HG03097 (cell line): Measurements from ENCODE around the gene LINC00237.

Experiments used
- ATAC-seq: cut with Tn5 transposase; IDR thresholded peaks from one replicate; pipeline ENCODE4 v1.9.1; 2021; ENCODE audit not compliant: unreplicated experiment, low FRiP score

LINC00237 gene

GRCh38 chr20:21052241-21052640, 53.9 kb downstream of the LINC00237 start:
- no peak for ATAC-seq

DNA sequence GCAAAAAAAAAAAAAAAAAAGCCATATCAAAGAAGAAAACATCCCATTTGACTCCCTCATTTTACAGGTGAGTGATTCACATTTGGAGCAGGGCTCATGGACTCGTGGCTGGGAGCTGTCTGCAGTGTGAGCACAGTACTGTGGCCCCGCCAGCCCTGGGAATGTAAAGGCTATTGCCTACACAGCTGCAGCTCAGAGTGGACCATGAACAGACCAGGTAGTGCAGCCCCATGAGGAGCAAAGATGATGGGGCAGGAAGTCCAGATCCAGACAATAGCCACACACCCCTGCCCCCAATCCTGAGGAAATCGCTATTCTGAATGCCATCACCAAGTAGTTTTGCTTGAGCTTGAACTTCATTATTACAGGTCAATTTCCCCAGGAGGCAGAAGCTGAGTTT, 55.4 kb downstream of the LINC00237 start:
- no peak for ATAC-seq

DNA sequence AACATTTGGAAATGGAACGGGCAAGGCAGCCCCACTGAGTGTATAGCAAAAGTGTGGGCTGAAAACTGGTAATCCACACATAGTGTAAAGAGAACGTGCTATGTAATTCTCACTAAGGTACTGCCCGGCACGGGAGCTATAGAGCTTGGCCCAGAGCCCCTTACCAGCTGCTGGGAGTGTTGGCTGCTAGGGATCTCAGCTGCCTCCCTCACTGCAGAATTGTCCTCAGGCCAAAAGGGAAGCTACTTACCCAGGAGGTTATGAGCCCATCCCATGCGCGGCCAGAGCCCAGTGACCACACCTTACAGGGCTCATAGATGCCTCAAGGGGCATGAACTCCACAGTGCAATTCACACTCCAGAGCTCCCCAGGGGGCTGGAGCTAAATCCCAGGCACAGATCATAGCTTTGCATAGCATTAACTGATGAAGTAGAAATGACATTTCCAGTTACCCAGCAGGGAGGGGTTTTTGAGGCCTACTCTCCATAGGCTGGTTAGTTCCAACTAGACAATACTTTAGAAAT, 56.8 kb downstream of the LINC00237 start:
- no peak for ATAC-seq

DNA sequence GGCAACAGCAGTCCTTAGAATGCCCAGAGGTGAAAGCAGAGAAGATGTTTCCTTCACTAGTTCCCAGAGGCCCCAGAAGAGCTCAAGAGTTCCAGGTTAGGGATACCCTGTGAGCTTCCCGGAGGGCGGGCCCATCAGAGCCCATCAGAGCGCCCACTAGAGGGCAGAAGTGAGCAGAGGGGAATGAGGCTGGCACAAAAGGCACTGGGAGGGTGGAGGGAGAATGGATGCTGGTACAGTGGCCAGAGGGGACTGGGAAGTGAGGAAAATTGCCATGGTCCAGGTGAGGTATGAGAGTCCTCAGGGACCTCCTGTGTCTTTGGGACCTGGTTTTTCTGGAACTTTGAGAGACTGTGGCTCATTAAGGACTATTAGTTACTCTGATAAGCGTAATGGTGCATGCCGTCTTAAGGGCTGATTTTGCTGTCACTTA, 57.3 kb downstream of the LINC00237 start:
- ATAC-seq: no peak

DNA sequence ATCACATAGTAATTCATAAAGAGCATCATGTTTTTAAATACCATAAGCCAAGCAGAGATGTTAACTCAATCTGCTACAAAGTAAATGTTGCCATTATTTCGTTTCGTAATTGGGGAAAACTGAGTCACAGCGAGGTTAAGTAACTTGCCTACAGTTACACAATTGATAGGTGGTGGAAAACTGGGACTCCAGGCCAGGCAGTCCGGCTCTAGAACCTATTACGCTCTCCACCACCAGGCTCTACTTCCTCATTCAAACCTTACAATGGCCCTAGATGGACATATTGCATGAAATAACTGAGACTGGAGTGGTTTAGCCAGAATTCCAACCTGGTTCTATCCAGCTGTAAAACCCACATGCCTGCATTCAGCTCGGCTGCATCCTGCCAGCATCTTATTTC, 58.2 kb downstream of the LINC00237 start:
- ATAC-seq: no peak

- no peak for ATAC-seq
Measured at GRCh38 chr20:21046413-21047070, 59.6 kb downstream of the LINC00237 start.
